H1 (cell line): ENCODE data around the gene PGM2. TPM values are rescaled to one million over a fixed set of nuclear protein-coding genes. Genes with fewer than 3 reads are reported as not detected.

Experiments
- CTCF ChIA-PET: fragments of 300-600 bp; sonication (Branson Sonifier 250); formaldehyde crosslinking; loops from one replicate; lab custom pipeline; 2021; ENCODE audit not compliant: partially characterized antibody; lab: Charles Lee
- POLR2A ChIA-PET: fragments of 300-600 bp; sonication (Branson Sonifier 250); formaldehyde crosslinking; loops from one replicate; lab custom pipeline; 2021; ENCODE audit warnings: inconsistent platforms; ENCODE audit not compliant: partially characterized antibody; lab: Charles Lee
- DNase-seq, 2 experiments: peaks; one replicate each; pipeline versions ENCODE4 v3.0.0 to v3.0.0-alpha.2; 2010 to 2022; ENCODE audit warnings: low spot score in 2 of 2, low read depth in 1 of 2, mixed read lengths in 1 of 2
- FAIRE-seq: peaks from 2 replicates; lab custom pipeline; 2011; peaks lifted over from hg19 to GRCh38; lab: Jason Lieb, UNC
- H2AFZ ChIP-seq: 2 replicates; pipeline ENCODE4 v1.8.1; 2012; ENCODE audit warnings: low read length, inconsistent platforms
- H2AK5ac ChIP-seq: 2 replicates; pipeline ENCODE4 v1.6.1; 2013; ENCODE audit warnings: low read depth, low read length
- H2BK120ac ChIP-seq: replicated peaks from 2 replicates; pipeline ENCODE3; 2013; ENCODE audit warnings: low read depth, low read length, inconsistent platforms
- H2BK12ac ChIP-seq: 2 replicates; pipeline ENCODE4 v1.6.1; 2013; ENCODE audit warnings: low read depth, low read length
- H2BK15ac ChIP-seq: 2 replicates; pipeline ENCODE4 v1.6.1; 2013; ENCODE audit warnings: low read length
- H2BK20ac ChIP-seq: 2 replicates; pipeline ENCODE4 v1.6.1; 2013; ENCODE audit warnings: low read length
- H2BK5ac ChIP-seq: 2 replicates; pipeline ENCODE4 v1.6.1; 2013; ENCODE audit warnings: low read depth, low read length
- H3K14ac ChIP-seq: 2 replicates; pipeline ENCODE4 v1.6.1; 2013; ENCODE audit warnings: inconsistent platforms; ENCODE audit not compliant: insufficient read length
- H3K18ac ChIP-seq: 2 replicates; pipeline ENCODE4 v1.6.1; 2013; ENCODE audit warnings: low read length; ENCODE audit errors: extremely low read depth
- H3K23ac ChIP-seq: 2 replicates; pipeline ENCODE4 v1.6.1; 2013; ENCODE audit warnings: inconsistent platforms; ENCODE audit not compliant: insufficient read length
- H3K23me2 ChIP-seq: 2 replicates; pipeline ENCODE4 v1.6.1; 2013; ENCODE audit warnings: low read depth, low read length
- H3K27ac ChIP-seq: 2 replicates; pipeline ENCODE4 v1.6.1; 2011; ENCODE audit warnings: low read depth, low read length, inconsistent platforms
- H3K27me3 ChIP-seq, 4 experiments: replicated peaks in 1 of 4; 1 replicate in 1 of 4; 2 replicates in 3 of 4; pipeline versions ENCODE4 v1.6.1 to v1.8.1; 2011 to 2013; ENCODE audit warnings: low read length in 3 of 4, mild to moderate bottlenecking in 3 of 4, inconsistent platforms in 2 of 4, mixed read lengths in 2 of 4, moderate library complexity in 1 of 4; ENCODE audit not compliant: control insufficient read depth in 3 of 4, insufficient read depth in 3 of 4; ENCODE audit errors: extremely low read depth in 1 of 4
- H3K36me3 ChIP-seq, 4 experiments: 2 replicates each; pipeline versions ENCODE4 v1.6.1 to v1.8.1; 2011 to 2013; ENCODE audit warnings: mild to moderate bottlenecking in 4 of 4, low read length in 3 of 4, moderate library complexity in 2 of 4, control low read depth in 1 of 4, inconsistent platforms in 1 of 4; ENCODE audit not compliant: insufficient read depth in 4 of 4, control insufficient read depth in 2 of 4
- H3K4ac ChIP-seq: replicated peaks from 2 replicates; pipeline ENCODE3; 2013; ENCODE audit warnings: low read length, low read depth, mixed read lengths, inconsistent platforms; ENCODE audit not compliant: insufficient read length
- H3K4me1 ChIP-seq, 4 experiments: replicated peaks in 1 of 4; 1 replicate in 1 of 4; 2 replicates in 3 of 4; pipeline versions ENCODE4 v1.6.1 to v1.8.1; 2011 to 2013; ENCODE audit warnings: low read length in 3 of 4, inconsistent platforms in 2 of 4, mixed read lengths in 1 of 4; ENCODE audit not compliant: insufficient read depth in 4 of 4, control insufficient read depth in 3 of 4
- H3K4me2 ChIP-seq, 2 experiments: 2 replicates each; pipeline versions ENCODE4 v1.6.1 to v1.8.1; 2011 to 2013; ENCODE audit warnings: low read depth in 2 of 2, low read length in 2 of 2, control low read depth in 1 of 2, inconsistent platforms in 1 of 2, mild to moderate bottlenecking in 1 of 2; ENCODE audit not compliant: insufficient read depth in 1 of 2
- H3K4me3 ChIP-seq, 4 experiments: fragments of 200-600, 300-600 bp in 1 of 4; sonication (generic), shearing (Covaris generic), sonication (Bioruptor Twin) in 1 of 4; 2 replicates each; pipeline versions ENCODE4 v1.5.1 to v1.8.1; 2011 to 2016; ENCODE audit warnings: low read length in 4 of 4, low read depth in 3 of 4, control low read depth in 2 of 4, inconsistent platforms in 2 of 4, mild to moderate bottlenecking in 2 of 4, mixed read lengths in 1 of 4, moderate library complexity in 1 of 4; ENCODE audit not compliant: insufficient read depth in 2 of 4; ENCODE audit errors: extremely low read depth in 1 of 4
- H3K56ac ChIP-seq: replicated peaks from 2 replicates; pipeline ENCODE3; 2013; ENCODE audit warnings: low read depth, mild to moderate bottlenecking, mixed read lengths, low read length, inconsistent platforms; ENCODE audit not compliant: insufficient read length
- H3K79me1 ChIP-seq: 2 replicates; pipeline ENCODE4 v1.6.1; 2013; ENCODE audit warnings: low read depth, low read length, control low read depth
- H3K79me2 ChIP-seq, 2 experiments: 2 replicates each; pipeline versions ENCODE4 v1.6.1 to v1.8.1; 2012 to 2013; ENCODE audit warnings: low read length in 2 of 2, mild to moderate bottlenecking in 2 of 2, inconsistent platforms in 1 of 2; ENCODE audit not compliant: insufficient read depth in 2 of 2, control insufficient read depth in 1 of 2
- H3K9ac ChIP-seq, 4 experiments: replicated peaks in 1 of 4; 1 replicate in 1 of 4; 2 replicates in 3 of 4; pipeline versions ENCODE4 v1.6.1 to v1.8.1; 2011 to 2013; ENCODE audit warnings: low read depth in 3 of 4, low read length in 3 of 4, control low read depth in 2 of 4, mild to moderate bottlenecking in 2 of 4, moderate library complexity in 2 of 4, inconsistent platforms in 1 of 4; ENCODE audit errors: extremely low read depth in 1 of 4
- H3K9me3 ChIP-seq, 2 experiments: 2 replicates each; pipeline versions ENCODE4 v1.6.1 to v1.8.1; 2012 to 2013; ENCODE audit warnings: mild to moderate bottlenecking in 2 of 2, moderate library complexity in 2 of 2, control low read depth in 1 of 2, inconsistent platforms in 1 of 2, low read depth in 1 of 2, low read length in 1 of 2, mixed read lengths in 1 of 2; ENCODE audit not compliant: insufficient read depth in 2 of 2
- H4K20me1 ChIP-seq, 2 experiments: replicated peaks in 1 of 2; 2 replicates each; pipeline versions ENCODE3 to v1.8.1; 2011 to 2013; ENCODE audit warnings: inconsistent platforms in 2 of 2, low read length in 2 of 2, mild to moderate bottlenecking in 1 of 2; ENCODE audit not compliant: insufficient read depth in 2 of 2, control insufficient read depth in 1 of 2
- H4K5ac ChIP-seq: 2 replicates; pipeline ENCODE4 v1.6.1; 2013; ENCODE audit warnings: low read length, low read depth, mixed read lengths, inconsistent platforms; ENCODE audit not compliant: insufficient read length
- H4K8ac ChIP-seq: 2 replicates; pipeline ENCODE4 v1.8.0; 2013; ENCODE audit warnings: mild to moderate bottlenecking, moderate library complexity, low read length, inconsistent platforms; ENCODE audit not compliant: insufficient read depth; ENCODE audit errors: extremely low read depth
- H4K91ac ChIP-seq: replicated peaks from 2 replicates; pipeline ENCODE3; 2013; ENCODE audit warnings: low read length, mixed read lengths, inconsistent platforms; ENCODE audit not compliant: insufficient read length
- ASH2L ChIP-seq: fragments of 200-600, 300-600 bp; sonication (generic); IDR thresholded peaks from one replicate; pipeline ENCODE4 v1.7.1; 2017; ENCODE audit warnings: low read length
- BRCA1 ChIP-seq: IDR thresholded peaks from 2 replicates; pipeline ENCODE4 v1.6.1; 2012; ENCODE audit warnings: low read depth, low read length, improper control_type of control experiment
- CEBPB ChIP-seq: IDR thresholded peaks from 2 replicates; pipeline ENCODE4 v1.6.1; 2012; ENCODE audit warnings: low read depth, low read length
- CREB1 ChIP-seq: IDR thresholded peaks from 2 replicates; pipeline ENCODE4 v1.6.1; 2012; ENCODE audit warnings: inconsistent platforms
- FOSL1 ChIP-seq: IDR thresholded peaks from 2 replicates; pipeline ENCODE4 v1.6.1; 2011; ENCODE audit warnings: mild to moderate bottlenecking, low read depth, low read length, moderate library complexity; ENCODE audit not compliant: insufficient read depth
- JUN ChIP-seq: IDR thresholded peaks from 2 replicates; pipeline ENCODE4 v1.6.1; 2011; ENCODE audit warnings: low read depth, mild to moderate bottlenecking, improper control_type of control experiment, low read length
- KDM1A ChIP-seq: fragments of 200-600, 300-600 bp; sonication (generic); IDR thresholded peaks from 2 replicates; pipeline ENCODE4 v1.7.1; 2016; ENCODE audit warnings: mild to moderate bottlenecking, low read length, borderline replicate concordance
- NRF1 ChIP-seq: IDR thresholded peaks from 2 replicates; pipeline ENCODE4 v1.6.1; 2011; ENCODE audit warnings: mild to moderate bottlenecking, low read depth, low read length, improper control_type of control experiment
- RBBP5 ChIP-seq: IDR thresholded peaks from 2 replicates; pipeline ENCODE4 v1.7.1; 2012; ENCODE audit warnings: low read depth, mild to moderate bottlenecking, inconsistent platforms, low read length, moderate library complexity, borderline replicate concordance
- SAP30 ChIP-seq: fragments of 300-600 bp; sonication (generic); IDR thresholded peaks from 2 replicates; pipeline ENCODE4 v1.7.1; 2012; ENCODE audit warnings: low read length, moderate library complexity, mild to moderate bottlenecking, inconsistent platforms; ENCODE audit not compliant: insufficient read depth, insufficient replicate concordance
- SIX5 ChIP-seq: IDR thresholded peaks from 2 replicates; pipeline ENCODE4 v1.6.1; 2011; ENCODE audit warnings: mild to moderate bottlenecking, low read depth, low read length
- SP1 ChIP-seq: IDR thresholded peaks from 2 replicates; pipeline ENCODE4 v1.6.1; 2011; ENCODE audit warnings: low read depth, low read length
- SP2 ChIP-seq: IDR thresholded peaks from 2 replicates; pipeline ENCODE4 v1.6.1; 2012; ENCODE audit warnings: mild to moderate bottlenecking, low read length, inconsistent platforms
- TAF1 ChIP-seq: IDR thresholded peaks from 2 replicates; pipeline ENCODE4 v1.6.1; 2011; ENCODE audit warnings: mild to moderate bottlenecking, low read depth, low read length
- TCF12 ChIP-seq: IDR thresholded peaks from 2 replicates; pipeline ENCODE4 v1.6.1; 2011; ENCODE audit warnings: low read depth, mild to moderate bottlenecking, low read length
- WGBS, 2 experiments: shearing (Covaris generic) in 1 of 2; methylation state at CpG; one replicate each; pipeline versions ENCODE4 v1.1.6 to v1.1.7; 2013 to 2015; ENCODE audit warnings: low lambda C conversion rate in 2 of 2, mixed read lengths in 2 of 2, inconsistent platforms in 1 of 2, low coverage in 1 of 2, missing lambda C conversion rate in 1 of 2; ENCODE audit not compliant: insufficient replicate concordance in 2 of 2, insufficient coverage in 1 of 2, insufficient read length in 1 of 2; ENCODE audit errors: extremely low coverage in 1 of 2, missing lambda C conversion rate in 1 of 2; 5-methylcytosine and 5-hydroxymethylcytosine counted together
- polyA plus RNA-seq, 7 experiments: library from polyadenylated mRNA; depleted of rRNA in 3 of 7; stranded (reverse) in 5 of 7; unstranded in 2 of 7; fragments of >200 nt in 5 of 7; fragments of 200-250 nt in 2 of 7; gene quantifications; 1 replicate in 5 of 7; 2 replicates in 1 of 7; 4 replicates in 1 of 7; pipeline versions ENCODE4 v1.2.1 to v1.2.3, GENCODE V29; 2011 to 2013; ENCODE audit warnings: missing spikeins in 2 of 7, mixed read lengths in 2 of 7
- total RNA-seq: library from RNA; stranded (reverse); fragmentation: NEBNext Ultra II Directional; extraction: Animal tissue kit (Norgen Biotek cat#: 25700); gene quantifications from 2 replicates; pipeline ENCODE4 v1.2.1, GENCODE V29; 2021
- TF ChIP-seq, protein P1 (sequence below): IDR thresholded peaks from 2 replicates; pipeline ENCODE4 v1.6.1; 2012; ENCODE audit warnings: inconsistent platforms

PGM2 gene
- total and polyA plus RNA-seq, 2 of the 8 experiments (the other 6 are each of a cell fraction or from before 2014, with no cell fraction given): 7.7 to 38.0 TPM

DNA sequence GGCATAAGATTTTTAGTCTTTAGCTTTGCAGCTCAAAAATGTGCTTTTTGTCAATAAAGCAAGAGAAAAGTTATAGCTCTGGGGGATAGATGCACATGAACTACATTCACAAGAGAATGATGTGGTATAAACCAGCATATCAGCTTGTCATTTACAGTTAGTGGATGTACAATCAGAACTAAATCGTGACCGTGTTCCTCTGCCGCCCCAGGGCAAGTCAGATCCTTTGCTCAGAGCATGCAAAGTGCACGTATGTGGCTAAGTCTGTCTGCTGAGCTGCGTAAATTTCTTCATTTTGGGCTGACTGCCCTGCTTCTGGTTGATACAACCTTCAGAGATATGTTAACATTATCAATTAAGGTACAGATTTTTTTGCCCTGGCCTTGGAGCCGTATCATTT, 9.3 kb downstream of the PGM2 start:
- no peak for FAIRE-seq
- H3K23ac ChIP-seq: no peak overlapping the region
- ChIA-PET POLR2A (interaction anchor here (1.3 kb wide), 1 partner anchor 12 kb away, joined by 3 read pairs; no protein-coding TSS in a partner anchor), CTCF (interaction anchor here (1.0 to 1.8 kb wide), 3 partner anchors 9 to 86 kb away, joined by 3 to 10 read pairs (median 5); partner anchors contain the start of gene PGM2)
- DNase-seq: no peak
- no peak overlapping the region for H2BK120ac ChIP-seq
- H3K27ac ChIP-seq: no peak overlapping the region
- peaks cover 2 to 20% (median 13%) of the 10 kb centered on the region in 4 experiments; a peak in 6 of 8 replicates for H3K36me3 ChIP-seq
- H3K56ac ChIP-seq: no peak overlapping the region
- no peak overlapping the region for H2AFZ ChIP-seq
- H3K4me1 ChIP-seq: no peaks in the 10 kb centered on the region
- no peak overlapping the region for H3K9ac ChIP-seq
- no peak overlapping the region for H2BK12ac ChIP-seq
- no peak overlapping the region for H3K4me2 ChIP-seq
- no peaks in the 10 kb centered on the region for H3K23me2 ChIP-seq
- H2AK5ac ChIP-seq: no peak overlapping the region
- no peak overlapping the region for H3K4ac ChIP-seq
- 0 out of 2 replicates have a peak, but pooled peaks cover 2% of the 10 kb centered on the region for H3K79me1 ChIP-seq
- no peak overlapping the region for H3K18ac ChIP-seq
- no peak overlapping the region for H4K5ac ChIP-seq
- no peak overlapping the region for H3K14ac ChIP-seq
- no peak overlapping the region for H4K8ac ChIP-seq
- H4K91ac ChIP-seq: no peak overlapping the region
- no peak overlapping the region for H2BK5ac ChIP-seq
- no peaks in the 10 kb centered on the region for H4K20me1 ChIP-seq
- WGBS, 2 experiments: 81% methylated on average over 6 of the region's 6 CpGs; no CpG with 5 or more reads in 1 of the 2 experiments
- no peak overlapping the region for H2BK15ac ChIP-seq
- no peaks in the 10 kb centered on the region for H3K79me2 ChIP-seq
- no peak overlapping the region for H2BK20ac ChIP-seq
- H3K9me3 ChIP-seq: no peaks in the 10 kb centered on the region
- H3K4me3 ChIP-seq: no peak overlapping the region
- peaks cover 0 to 1% (median 0%) of the 10 kb centered on the region in 4 experiments; a peak in 1 of 7 replicates for H3K27me3 ChIP-seq
- TF ChIP-seq FOSL1 (no peak), SAP30 (no peak), SP2 (no peak), SIX5 (no peak), BRCA1 (no peak), CREB1 (no peak), TAF1 (no peak), ASH2L (no peak), CEBPB (no peak), RBBP5 (no peak), NRF1 (no peak), SP1 (no peak), KDM1A (no peak), TCF12 (no peak), JUN (no peak)
- TF ChIP-seq, protein P1, sequence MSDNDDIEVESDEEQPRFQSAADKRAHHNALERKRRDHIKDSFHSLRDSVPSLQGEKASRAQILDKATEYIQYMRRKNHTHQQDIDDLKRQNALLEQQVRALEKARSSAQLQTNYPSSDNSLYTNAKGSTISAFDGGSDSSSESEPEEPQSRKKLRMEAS: no peak
